Mesodermal cell (in vitro differentiated cells): ENCODE results near the gene PALLD.
"Not testable (repeated sequence)": the region's sequence is repeated elsewhere in the genome, so short reads cannot be mapped to it uniquely, and the experiment has no call there.

Experiments
- H3K27ac ChIP-seq: 2 replicates; pipeline ENCODE4 v1.7.0; 2013; ENCODE audit warnings: mild to moderate bottlenecking, low read depth, low read length, moderate library complexity; ENCODE audit not compliant: severe bottlenecking
- H3K36me3 ChIP-seq: 2 replicates; pipeline ENCODE4 v1.7.1; 2013; ENCODE audit warnings: mild to moderate bottlenecking, low read length, moderate library complexity; ENCODE audit not compliant: control insufficient read depth, insufficient read depth
- H3K4me1 ChIP-seq: one replicate; pipeline ENCODE4 v1.7.1; 2013; ENCODE audit warnings: mild to moderate bottlenecking, low read length; ENCODE audit not compliant: insufficient read depth, control insufficient read depth, poor library complexity, severe bottlenecking
- H3K4me3 ChIP-seq: 2 replicates; pipeline ENCODE4 v1.7.0; 2013; ENCODE audit warnings: low read length, control low read depth, mild to moderate bottlenecking; ENCODE audit not compliant: insufficient read depth, poor library complexity, severe bottlenecking; ENCODE audit errors: extremely low read depth
- H3K9me3 ChIP-seq: 2 replicates; pipeline ENCODE4 v1.7.1; 2013; ENCODE audit warnings: mild to moderate bottlenecking, low read length, moderate library complexity; ENCODE audit not compliant: control insufficient read depth
- WGBS, 2 experiments: methylation state at CpG; one replicate each; pipeline ENCODE4 v1.1.5; 2013; ENCODE audit warnings: missing lambda C conversion rate in 2 of 2; ENCODE audit not compliant: insufficient coverage in 2 of 2; 5-methylcytosine and 5-hydroxymethylcytosine counted together

PALLD gene

GRCh38 chr4:168509786-168510185, 12.9 kb downstream of the PALLD start:
- no peak overlapping the region for H3K4me3 ChIP-seq
- no peak overlapping the region for H3K27ac ChIP-seq
- 100% methylated on average over 1 of the region's 4 CpGs; no CpG with 5 or more reads in 1 of the 2 experiments for WGBS, 2 experiments
- H3K36me3 ChIP-seq = no peaks in the 10 kb centered on the region
- H3K4me1 ChIP-seq = no peaks in the 10 kb centered on the region
- no peaks in the 10 kb centered on the region for H3K9me3 ChIP-seq

- no peaks in the 10 kb centered on the region for H3K4me1 ChIP-seq
- whole genome bisulfite sequencing, 2 experiments = 92 to 96% methylated on average over 11 of the region's 13 CpGs
- no peaks in the 10 kb centered on the region for H3K36me3 ChIP-seq
- H3K9me3 ChIP-seq = no peaks in the 10 kb centered on the region
- H3K4me3 ChIP-seq = no peak overlapping the region
- H3K27ac ChIP-seq = no peak overlapping the region
Measured at GRCh38 chr4:168511780-168512489, 15.1 kb downstream of the PALLD start.

- not testable (repeated sequence) for H3K4me1 ChIP-seq, H3K4me3 ChIP-seq, H3K36me3 ChIP-seq, H3K9me3 ChIP-seq, H3K27ac ChIP-seq
- 63 to 86% methylated on average over 1 to 2 of the region's 3 CpGs for WGBS, 2 experiments
Measured at GRCh38 chr4:168513826-168514225, 17.0 kb downstream of the PALLD start.

GRCh38 chr4:168514249-168514852, 17.5 kb downstream of the PALLD start:
- no CpG with 5 or more reads among the region's 3 CpGs for WGBS, 2 experiments
- no peaks in the 10 kb centered on the region for H3K9me3 ChIP-seq
- H3K4me1 ChIP-seq = no peaks in the 10 kb centered on the region
- no peaks in the 10 kb centered on the region for H3K36me3 ChIP-seq
- H3K4me3 ChIP-seq = no peak overlapping the region
- H3K27ac ChIP-seq = no peak overlapping the region

- H3K9me3 ChIP-seq = no peaks in the 10 kb centered on the region
- 84 to 95% methylated on average over 4 to 5 of the region's 5 CpGs for WGBS, 2 experiments
- H3K4me1 ChIP-seq = no peaks in the 10 kb centered on the region
- no peaks in the 10 kb centered on the region for H3K36me3 ChIP-seq
- no peak overlapping the region for H3K4me3 ChIP-seq
- no peak overlapping the region for H3K27ac ChIP-seq
Measured at GRCh38 chr4:168515222-168516011, 18.6 kb downstream of the PALLD start.

- Histone ChIP-seq H3K9me3 (no peaks in the 10 kb centered on the region), H3K27ac (no peak overlapping the region), H3K4me1 (no peaks in the 10 kb centered on the region), H3K4me3 (no peak overlapping the region), H3K36me3 (no peaks in the 10 kb centered on the region)
- WGBS, 2 experiments = no CpG with 5 or more reads among the region's 2 CpGs
Measured at GRCh38 chr4:168516841-168517240, 20.0 kb downstream of the PALLD start.

- Histone ChIP-seq H3K4me3 (no peak overlapping the region), H3K9me3 (no peaks in the 10 kb centered on the region), H3K4me1 (no peaks in the 10 kb centered on the region), H3K36me3 (no peaks in the 10 kb centered on the region), H3K27ac (no peak overlapping the region)
- WGBS, 2 experiments = 100% methylated on average over 1 of the region's 1 CpG; no CpG with 5 or more reads in 1 of the 2 experiments
Measured at GRCh38 chr4:168519576-168519975, 22.7 kb downstream of the PALLD start.

- no peak overlapping the region for H3K27ac ChIP-seq
- no peak overlapping the region for H3K4me3 ChIP-seq
- no peaks in the 10 kb centered on the region for H3K36me3 ChIP-seq
- no peaks in the 10 kb centered on the region for H3K9me3 ChIP-seq
- H3K4me1 ChIP-seq = no peaks in the 10 kb centered on the region
- WGBS, 2 experiments = 80% methylated on average over 1 of the region's 2 CpGs; no CpG with 5 or more reads in 1 of the 2 experiments
Measured at GRCh38 chr4:168521721-168522120, 24.9 kb downstream of the PALLD start.

- H3K9me3 ChIP-seq = no peaks in the 10 kb centered on the region
- H3K27ac ChIP-seq = no peak overlapping the region
- no CpG with 5 or more reads among the region's 2 CpGs for WGBS, 2 experiments
- no peaks in the 10 kb centered on the region for H3K4me1 ChIP-seq
- H3K36me3 ChIP-seq = no peaks in the 10 kb centered on the region
- H3K4me3 ChIP-seq = no peak overlapping the region
Measured at GRCh38 chr4:168522356-168522755, 25.5 kb downstream of the PALLD start.

- WGBS, 2 experiments = 88% methylated on average over 1 of the region's 2 CpGs; no CpG with 5 or more reads in 1 of the 2 experiments
- H3K4me1 ChIP-seq = no peaks in the 10 kb centered on the region
- H3K36me3 ChIP-seq = no peaks in the 10 kb centered on the region
- H3K4me3 ChIP-seq = no peak overlapping the region
- no peaks in the 10 kb centered on the region for H3K9me3 ChIP-seq
- no peak overlapping the region for H3K27ac ChIP-seq
Measured at GRCh38 chr4:168522829-168523489, 26.1 kb downstream of the PALLD start.
